SU-DHL-6 (cell line): ENCODE results near the gene KIF1A.

ENCODE experiments used
- H2AFZ ChIP-seq: fragments of 200-600 bp; sonication (generic); 2 replicates; pipeline ENCODE4 v1.6.1; 2014; ENCODE audit warnings: low read depth, mild to moderate bottlenecking, moderate library complexity, mixed read lengths, antibody characterized with exemption, low read length; ENCODE audit not compliant: severe bottlenecking
- H3F3A ChIP-seq: fragments of 200-600 bp; shearing (Covaris generic); 2 replicates; pipeline ENCODE4 v1.6.0; 2016; ENCODE audit warnings: antibody characterized with exemption, mild to moderate bottlenecking; ENCODE audit not compliant: insufficient read depth
- H3K27ac ChIP-seq: fragments of 200-600 bp; sonication (generic); 2 replicates; pipeline ENCODE4 v1.5.1; 2016; ENCODE audit warnings: low read depth, mild to moderate bottlenecking, low read length, moderate library complexity, mixed read lengths
- H3K27me3 ChIP-seq: fragments of 200-600 bp; sonication (generic), shearing (Covaris generic); 2 replicates; pipeline ENCODE4 v1.6.0; 2014; ENCODE audit warnings: mild to moderate bottlenecking, low read length
- H3K36me3 ChIP-seq: fragments of 200-600 bp; sonication (generic); 2 replicates; pipeline ENCODE4 v1.6.1; 2014; ENCODE audit warnings: mild to moderate bottlenecking, low read length, mixed read lengths
- H3K4me2 ChIP-seq: fragments of 300-600, 200-600 bp; shearing (Covaris generic), sonication (generic); 2 replicates; pipeline ENCODE4 v1.6.0; 2014; ENCODE audit warnings: low read length, low read depth, mild to moderate bottlenecking; ENCODE audit not compliant: poor library complexity, severe bottlenecking
- H3K4me3 ChIP-seq: fragments of 200-600 bp; sonication (generic); 2 replicates; pipeline ENCODE4 v1.5.1; 2014; ENCODE audit warnings: antibody characterized with exemption, low read length, mild to moderate bottlenecking, mixed read lengths; ENCODE audit not compliant: insufficient read depth, poor library complexity, severe bottlenecking
- H3K79me2 ChIP-seq: fragments of 200-600 bp; sonication (generic); 2 replicates; pipeline ENCODE4 v1.6.1; 2014; ENCODE audit warnings: mild to moderate bottlenecking, low read length, moderate library complexity; ENCODE audit not compliant: insufficient read depth
- H3K9ac ChIP-seq: fragments of 200-600 bp; sonication (generic); 2 replicates; pipeline ENCODE4 v1.7.0; 2014; ENCODE audit warnings: mild to moderate bottlenecking, low read length
- H3K9me2 ChIP-seq: fragments of 200-600 bp; sonication (generic); replicated peaks from 2 replicates; pipeline ENCODE4 v1.6.1; 2014; ENCODE audit warnings: low read length; ENCODE audit not compliant: insufficient read depth
- H3K9me3 ChIP-seq: fragments of 200-600 bp; sonication (generic); 2 replicates; pipeline ENCODE4 v1.6.1; 2014; ENCODE audit warnings: low read length, mixed read lengths; ENCODE audit not compliant: insufficient read depth
- H4K20me1 ChIP-seq: fragments of 200-600 bp; sonication (generic); 2 replicates; pipeline ENCODE4 v1.6.1; 2014; ENCODE audit warnings: low read depth, mild to moderate bottlenecking, antibody characterized with exemption, low read length, moderate library complexity, mixed read lengths
- CTCF ChIP-seq: fragments of 200-600 bp; sonication (generic); IDR thresholded peaks from one replicate; pipeline ENCODE4 v1.5.1; 2017; ENCODE audit warnings: antibody characterized with exemption, mild to moderate bottlenecking, low read length, moderate library complexity; ENCODE audit not compliant: insufficient read depth, poor library complexity, severe bottlenecking
- EZH2phosphoT487 ChIP-seq: fragments of 200-600 bp; sonication (generic), shearing (Covaris generic); conservative IDR thresholded peaks from 2 replicates; pipeline ENCODE4 v1.6.1; 2018; ENCODE audit warnings: mild to moderate bottlenecking, antibody characterized with exemption, low read length, moderate library complexity, mixed read lengths

Gene KIF1A

GRCh38 chr2:240809276-240809675 is 10.7 kb downstream of the KIF1A start:
- Histone ChIP-seq H3K9ac (no peak overlapping the region), H3K36me3 (no peaks in the 10 kb centered on the region), H3K4me2 (no peak overlapping the region), H3F3A (no peaks in the 10 kb centered on the region), H3K9me2 (no peaks in the 10 kb centered on the region), H3K9me3 (0 out of 2 replicates have a peak, but pooled peaks cover 9% of the 10 kb centered on the region), H3K79me2 (no peaks in the 10 kb centered on the region), H4K20me1 (no peaks in the 10 kb centered on the region), H3K27ac (no peak overlapping the region), H3K27me3 (no peaks in the 10 kb centered on the region), H3K4me3 (no peak overlapping the region), H2AFZ (no peak overlapping the region)
- TF ChIP-seq EZH2phosphoT487 (no peak), CTCF (no peak)

- Histone ChIP-seq H3K9me2 (no peaks in the 10 kb centered on the region), H3K79me2 (no peaks in the 10 kb centered on the region), H3K36me3 (no peaks in the 10 kb centered on the region), H3K4me2 (no peak overlapping the region), H3K27ac (no peak overlapping the region), H3K27me3 (no peaks in the 10 kb centered on the region), H3K4me3 (no peak overlapping the region), H3F3A (no peaks in the 10 kb centered on the region), H3K9ac (no peak overlapping the region), H3K9me3 (no peaks in the 10 kb centered on the region), H4K20me1 (no peaks in the 10 kb centered on the region), H2AFZ (no peak overlapping the region)
- TF ChIP-seq EZH2phosphoT487 (no peak), CTCF (no peak)
These were observed 13.6 kb downstream of the KIF1A start for GRCh38 chr2:240806459-240806858.

GRCh38 chr2:240806006-240806405 is 14.0 kb downstream of the KIF1A start:
- no peaks in the 10 kb centered on the region for H3K79me2 ChIP-seq
- no peak overlapping the region for H3K27ac ChIP-seq
- no peak overlapping the region for H3K4me2 ChIP-seq
- no peak for TF ChIP-seq CTCF
- TF ChIP-seq EZH2phosphoT487: no peak
- no peak overlapping the region for H3K9ac ChIP-seq
- no peaks in the 10 kb centered on the region for H3K9me2 ChIP-seq
- no peaks in the 10 kb centered on the region for H4K20me1 ChIP-seq
- H3K4me3 ChIP-seq: no peak overlapping the region
- no peaks in the 10 kb centered on the region for H3F3A ChIP-seq
- H3K9me3 ChIP-seq: no peaks in the 10 kb centered on the region
- no peaks in the 10 kb centered on the region for H3K27me3 ChIP-seq
- no peak overlapping the region for H2AFZ ChIP-seq
- H3K36me3 ChIP-seq: no peaks in the 10 kb centered on the region

- H3K4me2 ChIP-seq: no peak overlapping the region
- H3K4me3 ChIP-seq: no peak overlapping the region
- no peak for TF ChIP-seq EZH2phosphoT487
- no peak for TF ChIP-seq CTCF
- H2AFZ ChIP-seq: no peak overlapping the region
- no peak overlapping the region for H3K9ac ChIP-seq
- no peak overlapping the region for H3K27ac ChIP-seq
- no peaks in the 10 kb centered on the region for H3K9me3 ChIP-seq
- no peaks in the 10 kb centered on the region for H3K27me3 ChIP-seq
- no peaks in the 10 kb centered on the region for H3K9me2 ChIP-seq
- H3K36me3 ChIP-seq: no peaks in the 10 kb centered on the region
- no peaks in the 10 kb centered on the region for H3F3A ChIP-seq
- no peaks in the 10 kb centered on the region for H3K79me2 ChIP-seq
- H4K20me1 ChIP-seq: no peaks in the 10 kb centered on the region
These were observed 16.8 kb downstream of the KIF1A start for GRCh38 chr2:240803191-240803590.
